GM11168 (cell line): Measurements from ENCODE around the gene CCDC92B.

ENCODE experiments used
- in situ Hi-C: fragments of 300-500 bp; cut with MboI; formaldehyde crosslinking; loops from one replicate; pipeline ENCODE4 v1.12.0; 2022; ENCODE audit warnings: low sequenced_read_pairs; ENCODE audit not compliant: unreplicated experiment

The CCDC92B gene

DNA sequence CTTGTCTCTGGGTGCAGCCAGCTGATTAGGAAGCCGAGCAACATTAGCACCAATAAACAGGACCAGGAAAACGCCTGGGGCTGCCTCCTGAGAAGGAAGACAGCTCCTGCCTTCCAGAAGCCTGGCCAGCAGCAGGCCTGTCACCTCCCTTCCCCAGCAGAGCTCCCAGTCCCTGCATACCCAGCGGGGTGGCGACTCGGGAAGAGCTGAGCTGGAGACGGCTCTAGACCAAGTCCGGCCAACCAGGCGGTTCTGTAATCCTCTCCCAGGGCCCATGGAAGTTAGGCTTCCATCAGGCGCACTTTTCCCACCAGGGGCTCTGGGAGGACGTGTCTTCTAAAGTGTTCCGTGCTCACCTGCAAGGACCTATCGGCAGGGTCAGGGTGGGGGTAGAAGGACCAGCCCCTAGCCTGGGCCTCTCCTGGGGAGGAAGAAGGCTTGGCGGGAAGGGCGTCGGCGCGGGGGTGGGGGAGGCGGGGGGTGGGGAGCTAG is 25.9 kb downstream of the CCDC92B start:
- in situ Hi-C loops = no loop called here

DNA sequence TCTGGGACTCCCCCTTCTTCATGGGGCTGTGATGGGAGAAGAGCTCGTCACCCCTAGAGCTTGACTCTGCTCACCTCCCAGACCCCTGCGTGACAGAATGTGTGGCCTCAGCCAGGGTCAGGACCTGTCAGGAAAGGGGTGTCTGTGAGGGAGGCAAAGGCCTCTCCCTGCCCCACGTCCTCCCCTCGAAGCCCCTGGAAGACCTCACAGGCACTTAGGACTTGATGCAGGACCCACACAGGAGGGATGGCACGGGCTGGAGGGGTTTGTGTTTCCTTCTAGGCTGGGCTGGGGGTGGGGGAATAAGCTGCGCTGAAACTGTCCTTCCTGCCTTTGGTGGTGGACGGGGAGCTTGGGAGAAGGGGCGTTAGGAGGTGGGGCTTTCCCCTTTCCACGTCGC is 26.8 kb downstream of the CCDC92B start:
- in situ Hi-C loops = no loop called here

DNA sequence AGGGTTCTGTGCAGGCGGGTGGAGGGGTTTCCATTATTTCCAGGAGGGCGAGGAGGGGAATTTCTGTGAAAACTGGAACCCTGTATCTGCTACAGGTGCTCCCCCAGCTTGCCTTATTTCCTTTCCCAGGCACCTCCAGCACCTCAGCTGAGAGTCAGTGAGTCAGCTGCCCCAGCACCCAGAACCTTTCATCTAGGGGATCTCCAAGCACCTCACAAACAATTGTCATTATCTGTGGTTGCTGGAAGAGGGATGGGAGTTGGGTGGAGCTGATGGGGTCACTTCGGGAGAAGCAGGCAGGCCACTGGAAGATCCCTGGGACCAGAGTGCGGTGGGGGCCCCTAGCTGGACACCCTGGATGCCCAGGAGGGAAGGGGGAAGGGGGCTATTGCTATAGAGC is 27.8 kb downstream of the CCDC92B start:
- in situ Hi-C loops = no loop called here

DNA sequence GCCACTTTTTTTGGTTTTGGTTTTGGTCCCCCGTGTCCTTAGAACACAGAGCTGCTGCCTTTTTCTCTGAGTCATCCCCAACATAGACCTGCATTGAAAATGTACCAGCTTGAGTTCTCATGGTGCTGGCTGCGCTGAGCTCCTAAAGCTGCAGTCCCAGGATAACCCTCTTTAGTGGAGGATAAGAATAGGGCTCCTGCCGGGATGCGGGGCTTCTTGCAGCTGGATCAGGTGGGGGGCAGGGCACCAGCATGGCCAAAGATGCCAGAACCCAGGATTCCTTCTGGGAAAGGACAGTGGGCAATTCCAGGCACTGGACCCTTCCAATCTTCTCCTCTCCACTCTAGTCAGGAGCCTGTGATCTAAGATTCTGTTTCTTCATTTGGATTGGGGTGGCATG is 29.6 kb downstream of the CCDC92B start:
- in situ Hi-C loops = no loop called here

DNA sequence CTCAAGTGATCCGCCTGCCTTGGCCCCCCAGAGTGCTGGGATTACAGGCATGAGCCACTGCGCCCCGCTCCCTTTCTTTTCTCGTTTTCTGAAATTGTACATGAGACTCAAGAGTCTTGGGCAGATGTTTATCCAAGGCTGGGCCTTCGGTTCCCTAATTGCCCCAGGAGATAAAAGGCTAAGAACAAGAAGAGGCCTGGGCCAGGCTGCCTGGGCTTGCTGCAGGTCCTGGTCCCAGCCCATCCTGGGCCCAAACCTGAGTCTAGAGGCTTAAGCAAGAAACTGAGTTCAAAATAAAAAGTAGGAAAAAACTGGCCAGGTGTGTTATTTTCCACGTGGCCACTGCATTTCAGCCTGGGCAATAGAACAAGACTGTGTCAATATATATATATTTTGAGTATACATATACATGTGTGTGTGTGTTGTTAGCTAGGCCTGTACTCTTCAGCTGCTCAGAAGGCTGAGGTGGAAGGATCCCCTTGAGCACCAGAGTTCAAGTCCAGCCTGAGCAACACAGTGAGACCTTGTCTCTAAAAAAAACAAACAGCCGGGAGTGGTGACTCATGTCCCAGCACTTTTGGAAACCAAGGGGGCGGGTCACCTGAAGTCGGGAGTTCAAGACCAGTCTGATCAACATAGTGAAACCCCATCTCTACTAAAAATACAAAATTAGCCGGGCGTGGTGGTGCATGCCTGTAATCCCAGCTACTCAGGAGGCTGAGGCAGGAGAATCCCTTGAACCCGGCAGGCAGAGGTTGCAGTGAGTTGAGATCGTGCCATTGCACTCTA is 31.1 kb downstream of the CCDC92B start:
- in situ Hi-C loops = no loop called here

DNA sequence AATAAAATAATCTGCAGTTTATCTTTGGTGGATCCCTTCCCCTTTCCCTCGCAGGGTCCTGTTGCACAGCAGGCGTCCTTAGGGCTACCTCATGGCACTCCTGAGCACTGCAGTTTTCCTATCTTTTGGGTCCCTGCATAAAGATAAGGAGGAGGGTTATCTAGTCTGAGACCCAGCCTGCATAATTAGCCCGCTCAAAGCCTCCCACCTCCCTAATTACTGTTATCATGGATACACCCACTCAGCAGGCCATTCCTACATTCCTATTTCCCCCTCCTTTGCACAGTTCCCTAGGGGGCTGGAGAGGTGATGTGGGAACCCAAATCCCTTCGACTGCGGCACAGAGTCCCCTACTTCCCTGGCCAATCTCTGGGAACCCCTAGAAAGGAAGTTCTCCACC is 32.8 kb downstream of the CCDC92B start:
- in situ Hi-C loops = no loop called here

DNA sequence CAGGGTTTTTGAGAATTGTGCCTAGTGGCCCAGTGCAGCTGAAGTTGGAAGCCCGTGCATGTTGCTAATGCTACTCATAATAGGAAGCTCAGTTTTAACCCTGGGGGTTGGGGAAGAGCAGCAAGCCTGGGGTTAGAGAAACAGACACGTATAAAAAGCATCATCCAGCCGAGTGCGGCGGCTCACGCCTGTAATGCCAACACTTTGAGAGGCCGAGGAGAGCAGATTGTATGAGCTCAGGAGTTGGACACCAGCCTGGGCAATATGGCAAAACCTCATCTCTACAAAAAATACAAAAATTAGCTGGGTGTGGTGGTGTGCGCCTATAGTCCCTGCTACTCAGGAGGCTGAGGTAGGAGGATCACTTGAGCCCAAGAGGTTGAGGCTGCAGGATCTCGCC is 35.6 kb downstream of the CCDC92B start:
- in situ Hi-C loops = no loop called here

DNA sequence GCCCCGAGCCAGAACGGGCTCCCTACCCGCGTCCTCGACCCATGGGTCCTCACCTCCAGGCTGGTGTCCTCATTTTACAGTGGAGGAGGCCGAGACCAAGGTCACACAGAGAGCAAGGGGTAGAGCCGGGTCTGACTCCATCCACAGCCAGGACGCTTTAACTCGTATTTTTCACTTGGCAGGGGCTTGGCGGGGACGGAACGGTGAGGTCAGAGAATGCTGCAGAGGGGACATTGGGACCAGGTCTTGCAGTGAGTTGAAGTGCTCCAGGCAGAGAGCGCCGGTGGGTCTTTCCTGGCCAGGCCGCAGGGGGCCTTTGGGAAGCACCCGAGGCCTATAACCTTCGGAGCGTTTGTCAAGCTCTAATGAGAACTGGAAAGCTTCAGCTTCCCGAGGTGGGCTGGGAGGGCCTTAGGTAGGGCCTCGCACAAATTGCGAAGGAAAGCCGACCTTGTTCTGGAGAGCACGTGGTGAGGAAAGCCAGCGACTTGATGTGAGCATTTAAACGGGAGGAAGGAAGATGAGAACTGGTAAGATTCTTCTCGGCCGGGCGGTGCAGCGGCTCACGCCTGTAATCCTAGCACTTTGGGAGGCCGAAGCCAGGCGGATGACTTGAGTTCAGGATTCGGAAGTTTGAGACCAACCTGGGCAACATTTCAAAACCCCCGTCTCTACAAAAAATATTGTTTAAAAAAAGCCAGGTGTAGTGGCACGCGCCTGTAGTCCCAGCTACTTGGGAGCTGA is 37.0 kb downstream of the CCDC92B start:
- in situ Hi-C loops = no loop called here

DNA sequence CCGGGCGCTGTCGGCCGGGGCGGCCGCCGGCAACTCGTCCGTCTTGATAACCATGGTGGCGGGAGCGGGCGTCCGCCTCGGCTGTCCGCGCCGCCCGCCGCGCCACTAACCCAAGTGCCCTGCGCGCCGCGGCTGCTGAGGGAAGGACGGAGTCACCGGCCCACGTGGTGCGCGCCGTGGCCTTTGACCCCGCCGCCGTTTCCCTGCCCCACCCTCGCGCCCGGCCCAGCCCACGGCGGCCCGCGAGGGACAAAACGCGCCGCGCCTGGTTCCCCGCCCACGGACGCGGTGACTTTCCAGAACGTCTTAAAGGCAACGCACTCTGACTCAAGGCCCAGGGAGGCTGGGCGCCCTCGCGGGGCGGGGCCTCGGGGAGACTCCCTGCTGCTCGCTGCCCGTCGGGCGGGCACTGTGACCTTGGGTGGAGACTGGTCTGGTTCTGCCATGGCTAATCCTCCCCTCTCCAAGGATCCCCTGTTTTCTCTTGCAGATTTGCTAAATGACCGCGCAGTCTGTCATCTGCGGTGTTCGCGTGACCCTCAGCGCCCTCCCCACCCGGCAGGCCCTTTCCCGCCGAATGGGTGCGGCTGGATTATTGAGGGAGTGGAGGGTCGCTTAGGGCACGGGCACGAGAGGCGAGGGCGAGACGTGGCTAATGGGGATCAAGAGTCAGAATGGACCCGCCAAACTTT is 37.7 kb downstream of the CCDC92B start, which contains the start of gene CLUH:
Gene CLUH (minus strand): TSS at position 157 of the 692 bp plus-strand sequence. CDS start 103 bp downstream, at position 54.
- in situ Hi-C loops = no loop called here

DNA sequence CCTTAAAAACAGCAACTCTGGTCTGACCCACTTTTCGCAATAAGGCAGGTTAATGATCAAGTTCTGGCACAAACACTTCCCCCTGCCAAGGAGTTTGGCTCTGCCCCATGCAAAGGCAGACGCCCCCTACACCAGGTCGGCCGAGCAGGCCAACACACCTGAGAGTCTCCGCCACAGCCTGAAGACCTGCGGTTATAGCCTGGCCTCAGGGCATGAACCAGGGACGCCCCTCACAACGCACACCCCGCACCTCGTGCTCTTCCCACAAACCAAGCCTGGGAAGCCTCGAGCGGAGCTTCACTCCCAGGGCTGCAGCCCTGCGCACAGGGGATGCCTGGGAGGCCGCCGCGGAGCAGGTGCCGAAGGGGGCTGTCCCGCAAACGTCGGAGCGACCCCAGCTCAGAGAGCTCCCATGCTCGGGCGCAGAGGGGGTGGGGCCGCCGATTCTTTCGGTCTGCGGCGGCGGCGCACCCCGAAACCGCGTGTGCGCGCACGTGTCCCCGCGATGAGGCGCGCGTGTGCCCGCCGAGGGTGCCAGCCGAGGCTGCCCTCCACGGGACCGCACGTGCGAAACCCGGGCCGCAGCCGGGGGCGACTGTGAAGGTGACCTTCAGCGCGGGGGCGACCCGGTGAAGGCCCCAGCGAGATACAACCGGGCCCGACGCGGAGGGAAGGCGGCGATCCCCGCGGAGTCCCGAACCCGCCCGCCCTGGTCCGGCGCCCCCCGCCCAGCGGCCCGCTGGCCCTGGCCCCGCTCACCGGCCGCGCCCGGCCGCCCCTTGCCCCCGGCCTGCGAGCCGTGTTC is 38.4 kb downstream of the CCDC92B start:
- in situ Hi-C loops = no loop called here

DNA sequence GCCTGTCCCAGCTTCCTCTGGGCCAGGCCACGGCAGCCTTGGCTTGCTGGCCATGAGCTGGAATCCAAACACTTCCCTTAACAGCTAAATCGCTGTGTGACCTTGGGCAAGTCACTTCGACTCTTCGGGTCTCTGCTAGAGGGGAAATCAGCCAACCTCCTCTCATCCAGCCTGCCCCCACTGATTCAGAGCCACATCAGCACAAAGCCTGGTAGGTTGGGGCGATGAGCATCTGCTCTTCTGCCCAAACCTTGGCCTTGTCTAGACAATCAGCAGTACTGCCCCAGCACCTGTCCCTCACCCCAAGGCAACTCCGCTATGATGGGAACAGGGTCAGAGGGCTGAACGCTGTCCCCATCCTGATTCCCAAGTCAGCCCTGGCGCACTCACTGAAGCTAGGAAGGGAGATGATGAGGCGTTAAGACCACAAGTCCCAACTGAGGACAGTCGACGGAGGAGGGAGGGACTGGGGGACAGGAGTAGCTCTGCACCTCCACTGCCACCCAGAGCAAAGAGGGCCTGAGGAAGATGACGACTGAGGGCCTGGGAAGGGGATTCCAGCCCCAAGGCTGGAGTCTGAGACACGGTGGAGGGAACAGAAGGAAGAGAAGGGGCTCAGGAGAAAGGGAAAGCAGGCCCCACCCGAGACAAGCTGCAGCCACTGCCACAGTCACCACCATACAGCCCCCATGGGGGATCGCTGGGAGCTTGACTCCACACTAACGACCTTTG is 39.2 kb downstream of the CCDC92B start:
- in situ Hi-C loops = no loop called here

DNA sequence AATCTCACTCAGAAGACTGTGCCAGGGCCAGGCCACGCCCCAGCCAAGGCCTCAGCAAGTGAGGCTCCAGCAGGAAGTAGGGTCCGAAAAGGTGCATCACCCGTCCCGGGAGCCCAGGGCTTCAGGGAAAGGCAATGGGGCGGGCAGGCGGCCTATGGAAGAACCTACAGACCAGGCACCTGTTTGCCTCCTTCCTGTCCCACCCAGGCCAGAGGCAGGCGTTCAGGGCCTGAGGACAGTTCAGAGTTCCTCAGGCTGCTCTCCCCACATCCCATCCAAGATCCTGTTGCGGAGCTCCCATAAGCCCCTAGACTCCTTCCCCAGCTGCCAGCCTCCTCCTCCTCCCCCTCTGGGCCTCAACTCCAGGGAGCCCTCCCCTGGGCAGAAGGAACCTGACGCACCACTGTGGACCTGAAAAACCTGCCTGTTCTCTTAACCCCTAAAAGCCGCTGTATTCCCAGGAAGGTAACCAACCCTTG is 40.2 kb downstream of the CCDC92B start:
- in situ Hi-C loops = no loop called here

DNA sequence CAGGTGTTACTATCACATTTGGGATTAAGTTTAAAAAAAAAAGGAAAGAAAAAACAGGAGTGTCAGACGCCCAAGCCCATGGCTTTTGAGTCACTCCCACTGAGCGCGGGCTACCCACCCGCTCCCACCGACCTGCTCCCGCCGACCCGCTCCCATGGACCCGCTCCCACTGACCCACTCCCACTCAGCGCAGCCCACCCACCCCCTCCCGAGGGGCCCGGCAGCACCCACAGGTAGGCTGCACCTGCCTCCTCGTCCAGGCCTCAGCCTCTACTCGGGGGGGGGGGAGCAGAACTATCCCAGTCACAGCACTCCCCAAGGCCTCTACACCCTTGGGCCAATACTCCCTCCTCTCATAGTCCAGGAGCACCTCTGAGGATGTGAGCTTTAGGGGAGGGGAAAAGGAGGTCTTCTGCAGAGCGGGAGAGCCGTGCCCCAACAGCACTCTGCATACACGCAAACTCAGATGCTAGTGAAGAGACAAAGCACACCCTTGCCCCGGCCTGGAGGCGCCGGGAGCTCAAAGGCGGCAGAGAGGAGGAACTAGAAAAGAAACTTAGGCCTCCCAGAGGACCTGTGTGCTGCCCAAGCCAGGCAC is 40.8 kb downstream of the CCDC92B start:
- in situ Hi-C loops = no loop called here

DNA sequence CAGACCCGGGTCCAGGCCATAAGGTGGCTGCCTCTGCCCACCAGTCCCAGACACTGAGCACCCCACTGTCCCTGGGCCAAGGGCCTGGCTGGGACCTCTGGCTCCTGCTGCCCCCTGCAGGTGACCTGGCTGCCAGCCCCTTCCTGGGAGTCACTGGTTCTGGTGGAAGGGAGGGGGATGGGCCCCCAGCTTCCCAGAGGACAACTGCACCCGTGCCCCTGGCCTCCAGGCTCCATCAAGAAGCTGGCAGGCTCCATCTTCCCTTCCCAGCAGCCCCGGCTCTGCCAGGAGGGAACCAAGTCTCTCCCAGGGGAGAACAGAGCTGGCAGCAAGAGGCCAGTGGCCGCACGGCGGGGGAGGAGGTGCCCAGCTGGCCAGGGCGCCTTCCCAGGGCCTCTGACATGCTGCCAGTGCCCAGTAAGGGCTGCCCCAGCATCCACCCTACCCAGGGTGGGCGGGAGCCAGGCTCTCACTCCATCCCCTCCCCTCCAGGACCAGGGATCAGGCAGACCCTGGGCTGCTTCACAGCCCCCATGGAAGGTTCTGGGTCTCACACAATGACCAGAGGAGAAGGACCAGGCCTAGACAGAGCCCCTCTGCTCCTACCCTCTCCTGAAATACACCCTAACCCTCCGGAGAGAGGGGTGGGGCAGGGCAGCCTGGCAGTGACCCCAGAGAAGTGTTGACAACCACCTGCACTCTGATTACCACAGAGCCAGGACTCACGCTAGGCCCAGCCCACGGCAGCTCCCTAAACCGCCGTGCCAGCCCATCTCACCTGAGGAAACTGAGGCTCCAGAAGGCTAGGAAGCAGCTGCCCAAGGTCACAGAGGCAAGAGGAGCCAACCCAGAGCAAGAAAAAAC is 41.5 kb downstream of the CCDC92B start:
- in situ Hi-C loops = no loop called here

DNA sequence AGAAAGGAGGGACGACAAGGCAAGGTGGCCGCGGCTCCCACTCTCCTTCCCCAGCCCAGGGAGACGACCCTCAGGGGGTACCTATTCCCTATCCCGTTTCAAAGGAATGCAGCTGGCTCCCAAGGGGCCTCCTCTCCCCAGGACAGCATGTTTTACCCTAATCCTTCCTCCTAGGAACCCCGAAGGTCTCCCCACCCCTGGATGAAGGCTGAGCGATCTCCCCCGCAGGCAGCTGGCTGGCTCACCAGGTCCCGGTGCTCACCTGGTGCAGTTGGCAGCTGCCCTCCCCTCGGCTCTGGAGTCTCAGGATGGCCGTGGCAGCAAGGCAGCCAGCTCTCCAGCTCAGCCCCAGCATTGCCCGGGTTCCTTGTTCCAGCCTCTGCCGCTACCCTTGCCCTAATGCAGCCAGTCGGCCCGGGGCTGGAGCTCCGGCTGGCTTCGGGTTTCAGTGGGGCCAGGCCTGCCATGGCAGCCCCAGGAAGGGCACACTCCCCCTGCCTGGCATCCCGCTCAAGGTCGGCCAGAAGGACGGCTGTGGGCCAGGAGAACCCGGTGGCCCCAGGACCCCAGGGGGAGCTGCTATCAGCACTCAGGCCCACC is 42.4 kb downstream of the CCDC92B start:
- in situ Hi-C loops = no loop called here

DNA sequence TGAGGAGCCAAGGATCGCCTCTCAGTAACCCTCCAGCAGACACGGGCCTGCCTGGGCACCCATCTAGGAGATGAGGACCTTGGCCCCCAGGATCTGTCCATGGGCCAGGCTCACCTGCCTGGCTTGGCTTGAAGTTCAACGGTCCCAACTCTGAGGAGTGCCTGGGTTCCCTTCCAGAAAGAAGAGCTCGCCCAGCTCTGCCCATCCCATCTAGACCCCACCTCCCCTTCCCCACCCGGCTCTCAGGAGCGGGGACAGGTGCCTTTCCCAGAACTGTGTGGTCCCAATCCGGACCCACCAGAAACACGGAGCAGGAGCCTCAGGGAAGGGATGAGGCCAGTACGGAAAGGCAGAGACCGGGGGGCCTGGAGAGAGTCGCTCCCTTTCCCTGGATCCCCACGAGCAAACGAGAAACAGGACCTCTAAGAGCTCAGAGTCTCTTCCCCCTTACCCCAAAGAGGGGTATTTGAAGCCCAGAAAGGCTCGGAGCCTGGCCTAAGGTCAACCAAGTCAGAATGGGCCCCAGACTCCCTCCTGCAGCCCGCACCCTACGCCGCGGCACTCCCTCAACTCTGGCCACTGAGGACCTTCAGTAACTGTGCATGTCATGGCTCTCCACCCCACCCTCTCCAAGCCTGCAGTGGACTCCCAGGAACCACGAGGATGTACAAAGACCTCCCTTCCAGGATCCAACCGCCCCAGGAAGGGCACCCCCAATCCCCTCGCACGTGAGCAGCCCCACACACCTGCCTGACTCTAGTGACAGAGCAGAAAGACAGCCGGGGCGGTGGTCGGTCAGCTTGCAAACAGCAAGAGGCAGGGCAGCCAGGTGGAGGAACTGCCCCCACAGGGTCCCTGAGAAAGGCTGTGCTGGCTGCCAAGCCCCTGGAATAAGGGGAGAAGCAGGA is 43.3 kb downstream of the CCDC92B start:
- in situ Hi-C loops = no loop called here

DNA sequence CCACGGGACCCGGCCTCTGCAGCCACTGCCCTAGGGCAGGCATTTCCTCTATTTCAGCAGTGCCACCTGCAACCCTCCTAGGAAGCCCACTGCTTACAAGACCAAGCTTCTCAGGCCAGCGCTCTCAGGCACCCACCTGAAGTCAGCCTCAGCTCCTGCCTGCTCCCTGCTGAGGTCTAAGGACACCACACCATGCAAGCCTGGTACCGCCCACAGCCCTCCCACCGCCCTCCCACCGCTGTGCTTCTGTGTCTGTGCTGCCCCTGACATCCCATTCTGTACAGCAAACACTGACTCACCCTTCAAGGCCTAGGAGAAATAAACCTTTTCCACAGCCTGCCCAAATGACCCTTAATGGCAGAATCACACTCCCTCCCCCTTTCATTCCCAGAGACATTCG is 44.2 kb downstream of the CCDC92B start:
- in situ Hi-C loops = no loop called here
